ENCODE data around the gene NPHP4.
"Not testable (repeated sequence)": the region's sequence is repeated elsewhere in the genome, so short reads cannot be mapped to it uniquely, and the experiment has no call there.

Gene NPHP4

GRCh38 chr1:5926686-5927435, 65.4 kb downstream of the NPHP4 start:
- H3K36me3 ChIP-seq (ENCODE audit: control insufficient read depth, insufficient read depth, low read length): peaks cover 16% of the 10 kb centered on the region
- WGBS, 2 experiments (ENCODE audit: insufficient coverage in 2 of 2): 91 to 93% methylated on average over 15 to 18 of the region's 18 CpGs
- H3K9me3 ChIP-seq (ENCODE audit: control insufficient read depth, low read length): no peaks in the 10 kb centered on the region
- no peak overlapping the region for H3K27ac ChIP-seq (ENCODE audit: low read depth, low read length, severe bottlenecking)
- H3K4me1 ChIP-seq (ENCODE audit: control insufficient read depth, insufficient read depth, low read length, poor library complexity, severe bottlenecking): no peaks in the 10 kb centered on the region
- no peak overlapping the region for H3K4me3 ChIP-seq (ENCODE audit: extremely low read depth, insufficient read depth, low read length, poor library complexity, severe bottlenecking)

- not testable (repeated sequence) for H3K4me3 ChIP-seq (ENCODE audit: extremely low read depth, insufficient read depth, low read length, poor library complexity, severe bottlenecking); H3K27ac ChIP-seq (ENCODE audit: low read depth, low read length, severe bottlenecking); H3K9me3 ChIP-seq (ENCODE audit: control insufficient read depth, low read length); H3K4me1 ChIP-seq (ENCODE audit: control insufficient read depth, insufficient read depth, low read length, poor library complexity, severe bottlenecking)
- peaks cover 11% of the 10 kb centered on the region for H3K36me3 ChIP-seq (ENCODE audit: control insufficient read depth, insufficient read depth, low read length)
- 82 to 87% methylated on average over 12 to 14 of the region's 21 CpGs for WGBS, 2 experiments (ENCODE audit: insufficient coverage in 2 of 2)
These were observed 69.4 kb downstream of the NPHP4 start for GRCh38 chr1:5922700-5923330.

- no peaks in the 10 kb centered on the region for H3K9me3 ChIP-seq (ENCODE audit: control insufficient read depth, low read length)
- H3K4me3 ChIP-seq (ENCODE audit: extremely low read depth, insufficient read depth, low read length, poor library complexity, severe bottlenecking): no peak overlapping the region
- H3K36me3 ChIP-seq (ENCODE audit: control insufficient read depth, insufficient read depth, low read length): peaks cover 2% of the 10 kb centered on the region
- H3K4me1 ChIP-seq (ENCODE audit: control insufficient read depth, insufficient read depth, low read length, poor library complexity, severe bottlenecking): no peaks in the 10 kb centered on the region
- 100% methylated on average over 2 to 3 of the region's 4 CpGs for WGBS, 2 experiments (ENCODE audit: insufficient coverage in 2 of 2)
- no peak overlapping the region for H3K27ac ChIP-seq (ENCODE audit: low read depth, low read length, severe bottlenecking)
These were observed 70.6 kb downstream of the NPHP4 start for GRCh38 chr1:5921671-5922070.

- 83 to 90% methylated on average over 1 to 3 of the region's 7 CpGs for WGBS, 2 experiments (ENCODE audit: insufficient coverage in 2 of 2)
- Histone ChIP-seq H3K9me3 (ENCODE audit: control insufficient read depth, low read length) (no peaks in the 10 kb centered on the region), H3K4me3 (ENCODE audit: extremely low read depth, insufficient read depth, low read length, poor library complexity, severe bottlenecking) (no peak overlapping the region), H3K36me3 (ENCODE audit: control insufficient read depth, insufficient read depth, low read length) (no peaks in the 10 kb centered on the region), H3K27ac (ENCODE audit: low read depth, low read length, severe bottlenecking) (no peak overlapping the region), H3K4me1 (ENCODE audit: control insufficient read depth, insufficient read depth, low read length, poor library complexity, severe bottlenecking) (no peaks in the 10 kb centered on the region)
These were observed 71.1 kb downstream of the NPHP4 start for GRCh38 chr1:5921129-5921528.

- 96 to 97% methylated on average over 12 to 14 of the region's 17 CpGs for WGBS, 2 experiments (ENCODE audit: insufficient coverage in 2 of 2)
- peaks cover 4% of the 10 kb centered on the region for H3K4me1 ChIP-seq (ENCODE audit: control insufficient read depth, insufficient read depth, low read length, poor library complexity, severe bottlenecking)
These were observed 72.0 kb downstream of the NPHP4 start for GRCh38 chr1:5920201-5920600.

GRCh38 chr1:5918275-5918649, 74.0 kb downstream of the NPHP4 start:
- Histone ChIP-seq H3K4me1 (ENCODE audit: control insufficient read depth, insufficient read depth, low read length, poor library complexity, severe bottlenecking) (peaks cover 7% of the 10 kb centered on the region), H3K4me3 (ENCODE audit: extremely low read depth, insufficient read depth, low read length, poor library complexity, severe bottlenecking) (no peak overlapping the region), H3K27ac (ENCODE audit: low read depth, low read length, severe bottlenecking) (no peak overlapping the region), H3K36me3 (ENCODE audit: control insufficient read depth, insufficient read depth, low read length) (no peaks in the 10 kb centered on the region), H3K9me3 (ENCODE audit: control insufficient read depth, low read length) (no peaks in the 10 kb centered on the region)
- no CpG with 5 or more reads among the region's 2 CpGs for WGBS, 2 experiments (ENCODE audit: insufficient coverage in 2 of 2)

More at GRCh38 chr1:5920201-5920600, 72.0 kb downstream of the NPHP4 start:
- H3K4me3 ChIP-seq (ENCODE audit: extremely low read depth, insufficient read depth, low read length, poor library complexity, severe bottlenecking): no peak overlapping the region
- H3K36me3 ChIP-seq (ENCODE audit: control insufficient read depth, insufficient read depth, low read length): no peaks in the 10 kb centered on the region
- H3K9me3 ChIP-seq (ENCODE audit: control insufficient read depth, low read length): no peaks in the 10 kb centered on the region
- H3K27ac ChIP-seq (ENCODE audit: low read depth, low read length, severe bottlenecking): no peak overlapping the region

GRCh38 chr1:5917591-5918274, 74.5 kb downstream of the NPHP4 start:
- H3K27ac ChIP-seq (ENCODE audit: low read depth, low read length, severe bottlenecking): no peak overlapping the region
- H3K36me3 ChIP-seq (ENCODE audit: control insufficient read depth, insufficient read depth, low read length): no peaks in the 10 kb centered on the region
- no peak overlapping the region for H3K4me3 ChIP-seq (ENCODE audit: extremely low read depth, insufficient read depth, low read length, poor library complexity, severe bottlenecking)
- no peaks in the 10 kb centered on the region for H3K9me3 ChIP-seq (ENCODE audit: control insufficient read depth, low read length)
- WGBS, 2 experiments (ENCODE audit: insufficient coverage in 2 of 2): 91 to 94% methylated on average over 8 to 11 of the region's 14 CpGs
- peaks cover 7% of the 10 kb centered on the region for H3K4me1 ChIP-seq (ENCODE audit: control insufficient read depth, insufficient read depth, low read length, poor library complexity, severe bottlenecking)

- Histone ChIP-seq H3K4me3 (ENCODE audit: extremely low read depth, insufficient read depth, low read length, poor library complexity, severe bottlenecking) (no peak overlapping the region), H3K36me3 (ENCODE audit: control insufficient read depth, insufficient read depth, low read length) (no peaks in the 10 kb centered on the region), H3K4me1 (ENCODE audit: control insufficient read depth, insufficient read depth, low read length, poor library complexity, severe bottlenecking) (peaks cover 7% of the 10 kb centered on the region), H3K27ac (ENCODE audit: low read depth, low read length, severe bottlenecking) (no peak overlapping the region), H3K9me3 (ENCODE audit: control insufficient read depth, low read length) (no peaks in the 10 kb centered on the region)
- WGBS, 2 experiments (ENCODE audit: insufficient coverage in 2 of 2): 100% methylated on average over 1 to 2 of the region's 3 CpGs
These were observed 75.0 kb downstream of the NPHP4 start for GRCh38 chr1:5917281-5917590.

GRCh38 chr1:5916572-5917280, 75.5 kb downstream of the NPHP4 start:
- WGBS, 2 experiments (ENCODE audit: insufficient coverage in 2 of 2): 89 to 90% methylated on average over 8 to 10 of the region's 10 CpGs
- Histone ChIP-seq H3K36me3 (ENCODE audit: control insufficient read depth, insufficient read depth, low read length) (peaks cover under 1% of the 10 kb centered on the region), H3K4me1 (ENCODE audit: control insufficient read depth, insufficient read depth, low read length, poor library complexity, severe bottlenecking) (peaks cover 7% of the 10 kb centered on the region), H3K4me3 (ENCODE audit: extremely low read depth, insufficient read depth, low read length, poor library complexity, severe bottlenecking) (no peak overlapping the region), H3K9me3 (ENCODE audit: control insufficient read depth, low read length) (no peaks in the 10 kb centered on the region), H3K27ac (ENCODE audit: low read depth, low read length, severe bottlenecking) (no peak overlapping the region)

GRCh38 chr1:5915587-5916571, 76.3 kb downstream of the NPHP4 start:
- Histone ChIP-seq H3K4me3 (ENCODE audit: extremely low read depth, insufficient read depth, low read length, poor library complexity, severe bottlenecking) (no peak overlapping the region), H3K4me1 (ENCODE audit: control insufficient read depth, insufficient read depth, low read length, poor library complexity, severe bottlenecking) (peaks cover 7% of the 10 kb centered on the region), H3K36me3 (ENCODE audit: control insufficient read depth, insufficient read depth, low read length) (peaks cover 2% of the 10 kb centered on the region), H3K27ac (ENCODE audit: low read depth, low read length, severe bottlenecking) (no peak overlapping the region), H3K9me3 (ENCODE audit: control insufficient read depth, low read length) (no peaks in the 10 kb centered on the region)
- whole genome bisulfite sequencing, 2 experiments (ENCODE audit: insufficient coverage in 2 of 2): 70 to 78% methylated on average over 8 to 9 of the region's 11 CpGs
